Neural cell (in vitro differentiated cells): ENCODE results near the gene AKT3.
"Not testable (repeated sequence)": the region's sequence is repeated elsewhere in the genome, so short reads cannot be mapped to it uniquely, and the experiment has no call there.

Experiments used
- EP300 ChIP-seq: fragments of 450-650 bp; conservative IDR thresholded peaks from 2 replicates; pipeline ENCODE4 v1.6.1; 2014; ENCODE audit warnings: antibody characterized with exemption, mild to moderate bottlenecking, moderate library complexity; ENCODE audit not compliant: poor library complexity, severe bottlenecking
- EZH2 ChIP-seq: fragments of 200-600, 300-800 bp; shearing (Covaris generic), sonication (generic); IDR thresholded peaks from 2 replicates; pipeline ENCODE4 v1.6.1; 2014; ENCODE audit warnings: antibody characterized with exemption, low read length, borderline replicate concordance, mild to moderate bottlenecking; ENCODE audit not compliant: insufficient read depth, poor library complexity, severe bottlenecking
- RAD21 ChIP-seq: fragments of 450-650 bp; conservative IDR thresholded peaks from 2 replicates; pipeline ENCODE4 v1.6.1; 2014; ENCODE audit warnings: antibody characterized with exemption, mild to moderate bottlenecking, moderate library complexity
- SMC3 ChIP-seq: fragments of 450-650 bp; conservative IDR thresholded peaks from 2 replicates; pipeline ENCODE4 v1.6.1; 2014; ENCODE audit warnings: antibody characterized with exemption, mild to moderate bottlenecking, moderate library complexity; ENCODE audit not compliant: poor library complexity
- TF ChIP-seq, protein P1 (sequence below): fragments of 450-650 bp; IDR thresholded peaks from 2 replicates; pipeline ENCODE4 v1.5.1; 2014; ENCODE audit warnings: antibody characterized with exemption, mild to moderate bottlenecking, moderate library complexity; ENCODE audit not compliant: poor library complexity, severe bottlenecking
- TF ChIP-seq, protein P2 (sequence below): IDR thresholded peaks from 2 replicates; pipeline ENCODE4 v1.6.1; 2012; ENCODE audit warnings: borderline replicate concordance

DNA sequence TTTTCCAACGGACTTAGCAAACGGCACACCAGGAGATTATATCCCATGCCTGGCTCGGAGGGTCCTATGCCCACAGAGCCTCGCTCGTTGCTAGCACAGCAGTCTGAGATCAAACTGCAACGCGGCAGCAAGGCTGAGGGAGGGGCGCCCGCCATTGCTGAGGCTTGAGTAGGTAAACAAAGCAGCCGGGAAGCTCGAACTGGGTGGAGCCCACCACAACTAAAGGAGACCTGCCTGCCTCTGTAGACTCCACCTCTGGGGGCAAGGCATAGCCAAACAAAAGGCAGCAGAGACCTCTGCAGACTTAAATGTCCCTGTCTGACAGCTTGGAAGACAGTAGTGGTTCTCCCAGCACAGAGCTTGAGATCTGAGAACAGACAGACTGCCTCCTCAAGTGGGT lies 42.7 kb downstream of the AKT3 start:
- TF ChIP-seq, protein P1, sequence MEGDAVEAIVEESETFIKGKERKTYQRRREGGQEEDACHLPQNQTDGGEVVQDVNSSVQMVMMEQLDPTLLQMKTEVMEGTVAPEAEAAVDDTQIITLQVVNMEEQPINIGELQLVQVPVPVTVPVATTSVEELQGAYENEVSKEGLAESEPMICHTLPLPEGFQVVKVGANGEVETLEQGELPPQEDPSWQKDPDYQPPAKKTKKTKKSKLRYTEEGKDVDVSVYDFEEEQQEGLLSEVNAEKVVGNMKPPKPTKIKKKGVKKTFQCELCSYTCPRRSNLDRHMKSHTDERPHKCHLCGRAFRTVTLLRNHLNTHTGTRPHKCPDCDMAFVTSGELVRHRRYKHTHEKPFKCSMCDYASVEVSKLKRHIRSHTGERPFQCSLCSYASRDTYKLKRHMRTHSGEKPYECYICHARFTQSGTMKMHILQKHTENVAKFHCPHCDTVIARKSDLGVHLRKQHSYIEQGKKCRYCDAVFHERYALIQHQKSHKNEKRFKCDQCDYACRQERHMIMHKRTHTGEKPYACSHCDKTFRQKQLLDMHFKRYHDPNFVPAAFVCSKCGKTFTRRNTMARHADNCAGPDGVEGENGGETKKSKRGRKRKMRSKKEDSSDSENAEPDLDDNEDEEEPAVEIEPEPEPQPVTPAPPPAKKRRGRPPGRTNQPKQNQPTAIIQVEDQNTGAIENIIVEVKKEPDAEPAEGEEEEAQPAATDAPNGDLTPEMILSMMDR, result not testable (repeated sequence)
- TF ChIP-seq EZH2, EP300, RAD21, SMC3: not testable (repeated sequence)
- TF ChIP-seq, protein P2, sequence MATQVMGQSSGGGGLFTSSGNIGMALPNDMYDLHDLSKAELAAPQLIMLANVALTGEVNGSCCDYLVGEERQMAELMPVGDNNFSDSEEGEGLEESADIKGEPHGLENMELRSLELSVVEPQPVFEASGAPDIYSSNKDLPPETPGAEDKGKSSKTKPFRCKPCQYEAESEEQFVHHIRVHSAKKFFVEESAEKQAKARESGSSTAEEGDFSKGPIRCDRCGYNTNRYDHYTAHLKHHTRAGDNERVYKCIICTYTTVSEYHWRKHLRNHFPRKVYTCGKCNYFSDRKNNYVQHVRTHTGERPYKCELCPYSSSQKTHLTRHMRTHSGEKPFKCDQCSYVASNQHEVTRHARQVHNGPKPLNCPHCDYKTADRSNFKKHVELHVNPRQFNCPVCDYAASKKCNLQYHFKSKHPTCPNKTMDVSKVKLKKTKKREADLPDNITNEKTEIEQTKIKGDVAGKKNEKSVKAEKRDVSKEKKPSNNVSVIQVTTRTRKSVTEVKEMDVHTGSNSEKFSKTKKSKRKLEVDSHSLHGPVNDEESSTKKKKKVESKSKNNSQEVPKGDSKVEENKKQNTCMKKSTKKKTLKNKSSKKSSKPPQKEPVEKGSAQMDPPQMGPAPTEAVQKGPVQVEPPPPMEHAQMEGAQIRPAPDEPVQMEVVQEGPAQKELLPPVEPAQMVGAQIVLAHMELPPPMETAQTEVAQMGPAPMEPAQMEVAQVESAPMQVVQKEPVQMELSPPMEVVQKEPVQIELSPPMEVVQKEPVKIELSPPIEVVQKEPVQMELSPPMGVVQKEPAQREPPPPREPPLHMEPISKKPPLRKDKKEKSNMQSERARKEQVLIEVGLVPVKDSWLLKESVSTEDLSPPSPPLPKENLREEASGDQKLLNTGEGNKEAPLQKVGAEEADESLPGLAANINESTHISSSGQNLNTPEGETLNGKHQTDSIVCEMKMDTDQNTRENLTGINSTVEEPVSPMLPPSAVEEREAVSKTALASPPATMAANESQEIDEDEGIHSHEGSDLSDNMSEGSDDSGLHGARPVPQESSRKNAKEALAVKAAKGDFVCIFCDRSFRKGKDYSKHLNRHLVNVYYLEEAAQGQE, result not testable (repeated sequence)
